Stimulated activated memory B cell treated with anti-CD40 and anti-IgM and Interleukin-4, amounts not matched to agents 10 μg/mL and 1 μg/mL and 100 μg/mL, for 72 hours (primary cell): Measurements from ENCODE around the gene ST6GALNAC4.

Source experiments
- ATAC-seq: fragments of 150-1000 bp; cut with Tn5 transposase; 2 replicates; pipeline ENCODE4 v1.10.0; 2021
- H3K27ac Mint-ChIP-seq: one replicate; pipeline ENCODE4 v1.8.0; 2022; ENCODE audit warnings: mild to moderate bottlenecking, mixed read lengths
- H3K27me3 Mint-ChIP-seq: one replicate; pipeline ENCODE4 v1.8.0; 2022; ENCODE audit warnings: mixed read lengths
- H3K36me3 Mint-ChIP-seq: one replicate; pipeline ENCODE4 v1.8.0; 2022; ENCODE audit warnings: mixed read lengths
- H3K4me1 Mint-ChIP-seq: one replicate; pipeline ENCODE4 v1.8.0; 2022; ENCODE audit warnings: mixed read lengths
- H3K4me3 Mint-ChIP-seq: one replicate; pipeline ENCODE4 v1.8.0; 2022; ENCODE audit warnings: mild to moderate bottlenecking, moderate library complexity, mixed read lengths
- H3K9me3 Mint-ChIP-seq: one replicate; pipeline ENCODE4 v1.8.0; 2022; ENCODE audit warnings: mixed read lengths

ST6GALNAC4 gene

GRCh38 chr9:127941062-127941960 is 24.5 kb upstream of the ST6GALNAC4 start:
- ATAC-seq: no peak

GRCh38 chr9:127940593-127940992 is 23.8 kb upstream of the ST6GALNAC4 start:
- ATAC-seq: no peak
- no peak overlapping the region for H3K27ac Mint-ChIP-seq
- peaks cover 57% of the 10 kb centered on the region for H3K4me1 Mint-ChIP-seq
- no peak overlapping the region for H3K4me3 Mint-ChIP-seq
- H3K27me3 Mint-ChIP-seq: no peaks in the 10 kb centered on the region
- H3K9me3 Mint-ChIP-seq: no peaks in the 10 kb centered on the region
- peaks cover 40% of the 10 kb centered on the region for H3K36me3 Mint-ChIP-seq

More at GRCh38 chr9:127941062-127941960, 24.5 kb upstream of the ST6GALNAC4 start:
- Mint-ChIP-seq H3K36me3 (peaks cover 41% of the 10 kb centered on the region), H3K27ac (peak overlapping the region; percentile 50), H3K4me1 (peaks cover 51% of the 10 kb centered on the region), H3K27me3 (no peaks in the 10 kb centered on the region), H3K9me3 (no peaks in the 10 kb centered on the region), H3K4me3 (no peak overlapping the region)

GRCh38 chr9:127938298-127938690 is 21.5 kb upstream of the ST6GALNAC4 start:
- peak overlapping the region; percentile 85 for H3K27ac Mint-ChIP-seq
- no peaks in the 10 kb centered on the region for H3K27me3 Mint-ChIP-seq
- H3K36me3 Mint-ChIP-seq: peaks cover 29% of the 10 kb centered on the region
- ATAC-seq: peak; percentile 3
- H3K9me3 Mint-ChIP-seq: no peaks in the 10 kb centered on the region
- H3K4me3 Mint-ChIP-seq: peak overlapping the region; percentile 67
- H3K4me1 Mint-ChIP-seq: peaks cover 57% of the 10 kb centered on the region

GRCh38 chr9:127937388-127938297 is 20.8 kb upstream of the ST6GALNAC4 start, which contains the start of gene DPM2:
TSS of gene DPM2 (minus strand) at chr9:127937854. CDS start at chr9:127937820, 34 bp downstream.
- Mint-ChIP-seq H3K9me3 (no peaks in the 10 kb centered on the region), H3K36me3 (peaks cover 30% of the 10 kb centered on the region), H3K4me1 (peaks cover 50% of the 10 kb centered on the region), H3K27ac (peak within 1 kb of the TSS; percentile 85), H3K4me3 (peak within 1 kb of the TSS; percentile 95), H3K27me3 (no peaks in the 10 kb centered on the region)
- peak; percentile 98 for ATAC-seq

- Mint-ChIP-seq H3K36me3 (peaks cover 24% of the 10 kb centered on the region), H3K4me3 (peak overlapping the region; percentile 95), H3K27me3 (no peaks in the 10 kb centered on the region)
Observed at GRCh38 chr9:127937056-127937387, 20.2 kb upstream of the ST6GALNAC4 start.

GRCh38 chr9:127936347-127936852 is 19.6 kb upstream of the ST6GALNAC4 start:
- Mint-ChIP-seq H3K9me3 (no peaks in the 10 kb centered on the region), H3K27ac (peak overlapping the region; percentile 85), H3K36me3 (peaks cover 21% of the 10 kb centered on the region), H3K27me3 (no peaks in the 10 kb centered on the region), H3K4me1 (peaks cover 53% of the 10 kb centered on the region), H3K4me3 (peak overlapping the region; percentile 95)
- ATAC-seq: no peak

More at GRCh38 chr9:127937056-127937387, 20.2 kb upstream of the ST6GALNAC4 start:
- no peak for ATAC-seq
- Mint-ChIP-seq H3K4me1 (peaks cover 49% of the 10 kb centered on the region), H3K9me3 (no peaks in the 10 kb centered on the region), H3K27ac (peak overlapping the region; percentile 85)

- Mint-ChIP-seq H3K36me3 (peaks cover 21% of the 10 kb centered on the region), H3K4me1 (peaks cover 59% of the 10 kb centered on the region), H3K9me3 (no peaks in the 10 kb centered on the region), H3K27me3 (no peaks in the 10 kb centered on the region), H3K27ac (peak overlapping the region; percentile 85), H3K4me3 (peak overlapping the region; percentile 95)
- no peak for ATAC-seq
Observed at GRCh38 chr9:127935765-127936221, 19.0 kb upstream of the ST6GALNAC4 start.

- H3K4me3 Mint-ChIP-seq: peak overlapping the region; percentile 7
- H3K4me1 Mint-ChIP-seq: peaks cover 66% of the 10 kb centered on the region
- ATAC-seq: no peak
- peaks cover 21% of the 10 kb centered on the region for H3K36me3 Mint-ChIP-seq
- H3K27ac Mint-ChIP-seq: peak overlapping the region; percentile 36
- no peaks in the 10 kb centered on the region for H3K27me3 Mint-ChIP-seq
- H3K9me3 Mint-ChIP-seq: no peaks in the 10 kb centered on the region
Observed at GRCh38 chr9:127934986-127935385, 18.1 kb upstream of the ST6GALNAC4 start.

GRCh38 chr9:127934248-127934647 is 17.4 kb upstream of the ST6GALNAC4 start:
- Mint-ChIP-seq H3K4me1 (peaks cover 72% of the 10 kb centered on the region), H3K36me3 (peaks cover 21% of the 10 kb centered on the region), H3K27ac (peak overlapping the region; percentile 5), H3K27me3 (no peaks in the 10 kb centered on the region), H3K9me3 (no peaks in the 10 kb centered on the region), H3K4me3 (peak overlapping the region; percentile 35)
- no peak for ATAC-seq

- H3K4me3 Mint-ChIP-seq: peak overlapping the region; percentile 76
Observed at GRCh38 chr9:127931092-127931881, 14.4 kb upstream of the ST6GALNAC4 start.

GRCh38 chr9:127930231-127931091 is 13.6 kb upstream of the ST6GALNAC4 start, which contains the start of gene PIP5KL1:
TSS of gene PIP5KL1 (minus strand) at chr9:127930777. CDS start at chr9:127930752, 25 bp downstream.
- Mint-ChIP-seq H3K4me3 (peak within 1 kb of the TSS; percentile 76), H3K36me3 (peaks cover 15% of the 10 kb centered on the region), H3K27ac (peak within 1 kb of the TSS; percentile 79), H3K4me1 (peaks cover 54% of the 10 kb centered on the region), H3K9me3 (no peaks in the 10 kb centered on the region), H3K27me3 (peaks cover 19% of the 10 kb centered on the region)
- ATAC-seq: peak; percentile 91

More at GRCh38 chr9:127931092-127931881, 14.4 kb upstream of the ST6GALNAC4 start:
- peaks cover 12% of the 10 kb centered on the region for H3K27me3 Mint-ChIP-seq
- peak overlapping the region; percentile 79 for H3K27ac Mint-ChIP-seq
- peaks cover 59% of the 10 kb centered on the region for H3K4me1 Mint-ChIP-seq
- peak; percentile 73 for ATAC-seq
- no peaks in the 10 kb centered on the region for H3K9me3 Mint-ChIP-seq
- peaks cover 20% of the 10 kb centered on the region for H3K36me3 Mint-ChIP-seq

- peak overlapping the region; percentile 61 for H3K4me3 Mint-ChIP-seq
- H3K4me1 Mint-ChIP-seq: peaks cover 52% of the 10 kb centered on the region
- peaks cover 19% of the 10 kb centered on the region for H3K36me3 Mint-ChIP-seq
- H3K27ac Mint-ChIP-seq: no peak overlapping the region
- ATAC-seq: no peak
- peaks cover 27% of the 10 kb centered on the region for H3K27me3 Mint-ChIP-seq
- H3K9me3 Mint-ChIP-seq: no peaks in the 10 kb centered on the region
Observed at GRCh38 chr9:127929625-127929979, 12.8 kb upstream of the ST6GALNAC4 start.
